Measurements from ENCODE around the gene C11orf86.

GRCh38 chr11:67001332-67001731, 26.2 kb downstream of the C11orf86 start:
- TF ChIP-seq YY1 (IDR thresholded peaks at IDR 0.05; ENCODE audit: low read depth, low read length) (no peak), RB1 (IDR thresholded peaks at IDR 0.05; ENCODE audit: borderline replicate concordance) (no peak), BHLHE40 (IDR thresholded peaks at IDR 0.05; ENCODE audit: borderline replicate concordance in 1 of 2, low read depth in 2 of 2, low read length in 1 of 2) (no peak), CHD2 (IDR thresholded peaks at IDR 0.05; ENCODE audit: borderline replicate concordance, low read depth, low read length) (no peak), TAF1 (IDR thresholded peaks at IDR 0.05; ENCODE audit: borderline replicate concordance, low read depth, low read length) (no peak), EZH2 (IDR thresholded peaks at IDR 0.05; ENCODE audit: borderline replicate concordance, control insufficient read depth, low read depth, low read length) (no peak), ZNF24 (IDR thresholded peaks at IDR 0.05) (no peak), ATF3 (IDR thresholded peaks at IDR 0.05; ENCODE audit: borderline replicate concordance, extremely low read depth, low read depth, low read length) (no peak), BMI1 (IDR thresholded peaks at IDR 0.05; ENCODE audit: borderline replicate concordance) (no peak)
- TF ChIP-seq, protein P1, sequence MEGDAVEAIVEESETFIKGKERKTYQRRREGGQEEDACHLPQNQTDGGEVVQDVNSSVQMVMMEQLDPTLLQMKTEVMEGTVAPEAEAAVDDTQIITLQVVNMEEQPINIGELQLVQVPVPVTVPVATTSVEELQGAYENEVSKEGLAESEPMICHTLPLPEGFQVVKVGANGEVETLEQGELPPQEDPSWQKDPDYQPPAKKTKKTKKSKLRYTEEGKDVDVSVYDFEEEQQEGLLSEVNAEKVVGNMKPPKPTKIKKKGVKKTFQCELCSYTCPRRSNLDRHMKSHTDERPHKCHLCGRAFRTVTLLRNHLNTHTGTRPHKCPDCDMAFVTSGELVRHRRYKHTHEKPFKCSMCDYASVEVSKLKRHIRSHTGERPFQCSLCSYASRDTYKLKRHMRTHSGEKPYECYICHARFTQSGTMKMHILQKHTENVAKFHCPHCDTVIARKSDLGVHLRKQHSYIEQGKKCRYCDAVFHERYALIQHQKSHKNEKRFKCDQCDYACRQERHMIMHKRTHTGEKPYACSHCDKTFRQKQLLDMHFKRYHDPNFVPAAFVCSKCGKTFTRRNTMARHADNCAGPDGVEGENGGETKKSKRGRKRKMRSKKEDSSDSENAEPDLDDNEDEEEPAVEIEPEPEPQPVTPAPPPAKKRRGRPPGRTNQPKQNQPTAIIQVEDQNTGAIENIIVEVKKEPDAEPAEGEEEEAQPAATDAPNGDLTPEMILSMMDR (IDR thresholded peaks at IDR 0.05 in 2 of 3, conservative IDR thresholded peaks at IDR 0.05 in 1 of 3; ENCODE audit: control insufficient read depth in 2 of 3, extremely low read depth in 1 of 3, insufficient read depth in 1 of 3, low read depth in 3 of 3, low read length in 3 of 3), result no peak
